NCI-H2029 (cell line): ENCODE measurements around the gene PSMD8.
"Not testable (repeated sequence)": the region's sequence is repeated elsewhere in the genome, so short reads cannot be mapped to it uniquely, and the experiment has no call there.

Source experiments
- DNase-seq: peaks from one replicate; lab custom pipeline; 2025; lab: John Stamatoyannopoulos, UW

PSMD8 gene

DNA sequence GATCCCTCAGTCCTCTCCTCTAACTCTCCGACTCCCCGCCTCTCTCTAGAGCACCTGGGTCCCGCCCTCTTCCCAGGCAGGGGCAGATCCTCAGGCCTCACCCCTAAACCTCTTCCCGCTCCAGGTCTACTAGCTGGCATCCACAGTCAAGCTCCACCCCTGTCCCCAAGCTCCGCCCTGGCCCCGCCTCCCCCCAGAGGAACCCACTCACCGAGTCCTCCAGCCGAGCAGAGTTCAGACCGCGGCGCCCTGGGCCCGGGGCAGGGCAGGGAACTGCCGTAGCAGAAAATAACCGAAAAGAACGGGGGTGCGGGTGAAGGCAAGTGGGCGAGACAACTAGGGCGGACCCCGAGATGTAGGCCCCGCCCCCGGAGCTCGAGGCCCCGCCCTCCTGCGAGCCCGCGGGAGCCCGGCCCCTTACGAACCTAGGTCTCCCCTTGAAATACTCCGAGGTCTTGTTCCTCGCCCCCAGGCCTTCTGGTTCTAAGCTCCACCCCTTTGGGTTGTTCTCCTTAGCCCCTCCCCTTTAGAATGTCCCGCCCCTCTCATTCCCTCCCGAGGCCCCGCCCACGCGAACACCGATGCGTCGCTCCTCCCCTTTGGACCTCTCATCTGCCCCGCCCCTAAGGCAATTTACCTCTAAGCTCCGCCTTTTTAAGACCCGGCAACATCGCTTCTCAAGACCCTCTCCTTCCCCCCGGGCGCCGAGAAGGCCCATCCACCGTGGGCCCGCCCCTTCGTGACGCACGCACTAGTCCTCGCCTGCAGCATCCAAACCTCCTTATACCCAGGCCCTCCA, 13.4 kb downstream of the PSMD8 start, which contains the start of gene GGN:
Gene GGN, minus strand, starts transcription at position 485 of the 799 bp plus-strand sequence. CDS start 773 bp downstream, outside the sequence.
- DNase-seq = peak; percentile 67

DNA sequence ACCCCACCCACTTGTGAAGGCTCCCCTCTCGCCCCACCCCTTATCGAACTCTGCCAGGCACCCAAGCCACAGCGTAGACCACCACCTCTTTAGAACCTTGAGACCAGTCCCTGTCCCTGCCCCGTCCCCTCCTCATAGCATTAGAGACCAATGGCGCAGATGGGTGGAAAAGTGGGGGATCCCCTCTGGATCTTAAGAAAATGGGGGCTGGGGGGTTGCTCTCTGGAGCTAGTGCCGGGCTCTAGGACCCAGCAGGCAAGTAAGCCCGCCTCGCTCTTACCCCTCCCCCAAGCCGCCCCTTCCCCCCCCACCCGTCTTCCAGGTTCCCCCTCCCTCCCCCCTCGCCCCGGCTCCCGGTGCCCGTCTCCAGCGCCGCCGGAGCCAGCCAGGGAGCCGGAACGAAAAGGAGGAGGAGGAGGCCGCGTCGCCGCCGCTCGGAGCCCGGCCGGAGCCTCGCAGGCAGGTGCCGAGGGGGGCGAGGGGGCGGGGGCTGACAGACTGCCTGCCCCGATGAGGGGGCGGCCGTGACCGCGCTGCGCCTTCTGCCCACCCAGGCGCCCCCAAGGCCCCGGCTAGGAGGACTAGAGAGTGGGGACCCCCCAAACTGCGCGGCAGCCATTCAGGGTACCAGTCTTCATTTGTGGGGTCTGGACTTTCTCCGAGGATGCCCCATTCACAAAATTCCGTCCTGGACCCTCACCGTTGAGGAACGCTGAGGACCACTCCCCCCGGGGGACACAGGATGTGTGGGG, 14.2 kb downstream of the PSMD8 start, which contains the start of gene SPRED3:
Gene SPRED3, plus strand, starts transcription at position 349 of the 752 bp plus-strand sequence. CDS start 1,606 bp downstream, outside the sequence.
- peak; percentile 32 for DNase-seq

DNA sequence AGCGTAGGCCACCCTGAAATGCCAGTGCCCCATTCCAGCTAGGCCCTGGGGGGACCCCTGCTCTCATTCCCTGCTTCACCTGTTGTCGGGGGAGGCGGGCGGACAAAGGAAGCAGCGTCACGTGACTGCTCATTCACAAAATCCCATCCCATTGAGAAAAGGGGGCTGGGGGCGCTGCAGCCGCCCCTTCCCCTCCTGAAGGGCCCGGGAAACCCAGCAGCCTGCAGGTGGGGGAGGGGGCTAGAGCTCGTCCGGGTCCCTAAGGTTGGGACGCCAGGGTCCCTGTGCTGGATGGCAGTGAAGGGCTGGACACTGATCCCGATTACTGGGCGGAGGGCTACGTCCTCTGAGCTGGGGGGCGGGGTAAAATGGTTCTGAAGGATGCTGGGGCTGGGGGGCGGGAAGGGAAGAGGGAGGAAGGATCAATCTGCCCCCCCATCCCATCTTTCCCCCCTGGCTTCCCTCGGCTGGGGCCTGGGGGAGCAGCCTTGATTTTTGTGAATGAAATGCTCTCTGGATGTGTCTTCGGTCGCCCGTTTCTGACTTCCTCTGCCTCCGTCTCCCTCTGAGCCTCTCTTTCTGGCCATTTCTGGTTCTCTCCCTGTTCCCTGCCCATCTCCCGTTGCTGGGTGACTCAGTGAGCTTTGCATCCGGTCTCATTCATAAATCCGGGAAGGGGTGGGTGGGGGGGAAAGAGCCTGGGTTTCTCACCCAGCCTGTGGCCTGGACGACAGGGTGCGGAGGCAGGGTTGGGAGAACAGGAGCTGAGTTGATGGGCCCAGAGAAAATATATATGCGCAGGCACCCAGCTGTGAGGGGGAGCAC, 14.9 kb downstream of the PSMD8 start:
- DNase-seq = peak; percentile 13

DNA sequence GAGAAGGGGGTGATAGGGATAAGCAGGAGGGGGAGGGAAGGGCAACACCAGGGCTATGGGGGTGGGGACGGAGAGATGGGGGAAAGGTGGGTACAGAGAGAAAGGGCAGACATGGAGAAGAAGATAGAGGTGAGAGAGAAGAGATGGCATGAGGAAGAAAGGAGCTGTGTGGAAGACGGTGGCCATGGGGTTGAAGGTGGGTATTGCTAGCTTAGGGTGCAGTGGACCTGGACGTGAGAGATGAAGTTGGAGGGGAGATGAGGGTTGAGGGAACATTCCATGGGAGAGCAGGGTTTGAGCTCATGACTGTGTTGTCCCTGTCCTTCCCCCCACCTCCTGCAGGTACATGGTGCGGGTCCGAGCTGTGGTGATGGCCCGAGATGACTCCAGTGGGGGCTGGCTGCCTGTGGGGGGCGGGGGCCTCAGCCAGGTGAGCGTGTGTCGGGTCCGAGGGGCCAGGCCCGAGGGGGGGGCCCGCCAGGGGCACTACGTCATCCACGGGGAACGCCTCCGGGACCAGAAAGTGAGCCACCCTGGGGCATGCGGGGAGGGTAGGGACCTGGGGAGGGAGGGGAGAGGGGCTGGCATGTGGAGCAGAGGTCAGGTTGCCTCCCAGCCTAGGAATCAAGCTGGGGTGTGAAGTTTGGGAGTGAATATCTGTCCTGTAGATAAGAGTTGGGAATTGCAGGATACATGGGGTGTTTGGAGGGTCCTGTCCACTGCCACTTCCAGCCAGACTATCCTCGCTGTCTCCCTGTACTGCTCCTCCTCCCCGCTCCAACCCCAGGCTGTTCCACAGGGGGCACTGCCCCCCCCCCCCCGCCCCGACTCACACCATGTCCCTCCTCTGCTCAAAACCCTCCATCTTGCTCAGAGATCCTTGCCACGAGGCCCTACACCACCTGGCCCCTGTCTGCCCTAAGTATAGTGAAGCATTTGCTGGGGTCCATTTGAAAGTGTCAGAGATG, 15.9 kb downstream of the PSMD8 start:
- no peak for DNase-seq

DNA sequence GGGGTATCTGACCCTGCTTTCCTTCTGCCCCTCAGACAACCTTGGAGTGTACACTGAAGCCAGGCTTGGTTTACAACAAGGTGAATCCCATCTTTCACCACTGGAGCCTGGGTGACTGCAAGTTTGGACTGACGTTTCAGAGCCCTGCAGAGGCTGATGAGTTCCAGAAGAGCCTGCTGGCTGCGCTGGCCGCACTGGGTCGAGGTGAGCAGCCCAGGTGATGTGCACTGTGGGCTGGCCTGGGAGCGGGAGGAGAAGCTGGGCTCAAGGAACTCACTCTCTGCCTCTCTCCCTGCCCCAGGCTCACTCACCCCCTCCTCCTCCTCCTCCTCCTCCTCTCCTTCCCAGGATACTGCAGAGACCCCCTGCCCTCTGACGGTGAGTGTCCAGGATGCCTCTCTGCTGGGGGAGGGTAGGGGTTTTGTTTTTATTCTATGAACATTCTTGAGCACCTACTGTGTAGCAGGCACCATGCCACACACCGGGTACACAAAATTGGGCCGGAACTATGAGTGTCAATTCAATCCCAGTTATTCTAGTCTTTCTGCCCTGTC, 17.6 kb downstream of the PSMD8 start:
- DNase-seq = no peak

DNA sequence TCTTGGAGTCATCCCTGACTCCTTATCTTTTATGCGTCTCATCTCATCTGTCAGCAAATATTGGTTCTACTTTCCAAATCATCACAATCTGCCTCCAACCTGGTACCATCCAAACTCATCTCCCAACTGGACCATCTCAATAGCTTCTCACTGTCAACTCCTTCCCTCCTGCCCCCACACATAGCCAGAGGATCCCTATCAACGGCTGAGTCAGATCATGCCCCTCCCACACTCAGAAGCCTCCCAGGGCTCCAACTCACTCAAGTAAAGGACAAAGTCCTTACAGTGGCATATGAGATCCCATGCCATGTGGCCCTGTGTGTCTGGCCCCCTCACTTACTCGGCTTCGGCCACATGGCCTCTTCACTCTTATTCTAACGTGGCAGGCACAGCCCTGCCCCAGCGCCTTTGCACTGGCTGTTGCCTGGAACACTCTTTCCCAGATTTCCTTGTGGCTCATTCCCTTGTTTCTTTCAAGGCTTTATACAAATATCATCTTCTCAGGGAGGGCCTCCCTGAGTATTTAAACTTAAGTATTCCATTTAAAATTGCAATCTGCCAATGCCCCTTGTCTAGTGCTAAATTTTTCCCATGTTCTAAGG, 18.4 kb downstream of the PSMD8 start:
- no peak for DNase-seq

DNA sequence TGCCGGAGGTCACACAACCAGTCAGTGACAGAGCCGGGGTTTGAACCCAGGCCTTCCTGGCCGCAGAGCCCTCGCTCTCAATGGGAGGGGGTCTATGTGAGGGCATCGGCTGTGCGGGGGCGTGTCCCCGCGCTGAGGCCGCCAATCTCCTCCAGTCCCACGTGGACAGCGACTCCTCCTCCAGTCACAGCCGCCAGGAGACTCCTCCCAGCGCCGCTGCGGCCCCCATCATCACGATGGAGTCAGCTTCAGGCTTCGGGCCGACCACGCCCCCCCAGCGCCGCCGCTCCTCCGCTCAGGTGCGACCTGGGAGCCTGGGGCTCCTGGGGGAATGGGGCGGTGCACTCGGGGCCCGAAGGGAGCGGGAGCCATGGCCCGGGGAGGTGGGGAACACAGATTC, 20.1 kb downstream of the PSMD8 start:
- DNase-seq = peak; percentile 10

DNA sequence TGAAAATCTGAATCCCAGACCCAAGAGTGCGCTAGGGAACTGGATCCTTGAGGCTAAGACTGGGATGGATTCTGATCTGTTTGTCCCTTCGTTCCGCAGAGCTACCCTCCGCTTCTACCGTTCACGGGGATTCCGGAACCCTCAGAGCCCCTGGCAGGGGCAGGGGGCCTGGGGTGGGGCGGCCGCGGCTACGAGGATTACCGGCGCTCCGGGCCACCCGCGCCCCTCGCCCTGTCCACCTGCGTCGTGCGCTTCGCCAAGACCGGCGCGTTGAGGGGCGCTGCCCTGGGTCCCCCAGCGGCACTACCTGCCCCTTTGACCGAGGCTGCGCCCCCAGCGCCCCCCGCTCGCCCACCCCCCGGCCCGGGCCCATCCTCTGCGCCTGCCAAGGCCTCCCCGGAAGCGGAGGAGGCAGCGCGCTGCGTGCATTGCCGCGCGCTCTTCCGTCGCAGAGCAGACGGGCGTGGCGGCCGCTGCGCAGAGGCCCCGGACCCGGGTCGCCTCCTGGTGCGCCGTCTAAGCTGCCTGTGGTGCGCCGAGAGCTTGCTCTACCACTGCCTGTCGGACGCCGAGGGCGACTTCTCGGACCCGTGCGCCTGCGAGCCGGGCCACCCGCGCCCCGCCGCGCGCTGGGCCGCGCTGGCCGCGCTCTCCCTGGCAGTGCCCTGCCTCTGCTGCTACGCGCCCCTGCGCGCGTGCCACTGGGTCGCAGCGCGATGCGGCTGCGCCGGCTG, 21.2 kb downstream of the PSMD8 start:
- DNase-seq = no peak

DNA sequence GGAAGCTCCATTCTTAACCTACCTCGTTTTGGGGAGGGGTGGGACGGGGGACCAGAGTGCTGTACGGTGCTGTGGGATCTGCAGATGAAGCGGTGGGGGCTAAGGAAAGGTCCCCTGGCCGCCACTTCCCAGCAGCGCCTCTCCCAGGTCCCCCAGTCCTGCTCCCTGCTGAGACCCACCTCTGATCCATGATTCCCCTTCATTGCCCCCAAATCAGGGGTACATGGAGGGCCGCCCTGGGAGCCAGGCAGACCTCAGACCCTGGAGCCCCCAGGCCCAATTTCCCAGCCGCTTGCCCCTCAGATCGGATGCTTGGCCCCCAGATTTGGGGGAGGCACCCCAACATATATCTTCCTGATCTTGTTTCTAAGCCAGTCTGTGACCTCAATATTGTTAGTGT, 24.7 kb downstream of the PSMD8 start:
- no peak for DNase-seq

DNA sequence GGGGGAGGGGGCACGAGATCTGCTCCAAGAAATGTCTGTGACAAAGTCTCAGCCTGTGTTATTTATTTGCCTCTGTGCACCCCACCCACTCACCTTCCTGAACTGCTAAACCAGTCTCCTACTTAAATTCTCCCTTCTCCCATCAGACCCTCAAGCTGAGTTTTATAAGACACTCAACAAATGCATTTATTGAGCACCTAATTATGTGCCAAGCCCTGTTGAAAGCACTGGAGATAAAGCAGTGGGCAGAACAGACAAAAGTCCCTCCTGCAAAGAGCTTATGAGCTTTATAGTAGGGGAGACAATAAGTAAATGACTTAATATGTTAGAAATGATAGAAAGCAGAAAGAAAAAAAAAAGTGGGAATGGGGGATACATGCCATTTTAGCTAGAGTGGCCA, 25.2 kb downstream of the PSMD8 start:
- no peak for DNase-seq

DNA sequence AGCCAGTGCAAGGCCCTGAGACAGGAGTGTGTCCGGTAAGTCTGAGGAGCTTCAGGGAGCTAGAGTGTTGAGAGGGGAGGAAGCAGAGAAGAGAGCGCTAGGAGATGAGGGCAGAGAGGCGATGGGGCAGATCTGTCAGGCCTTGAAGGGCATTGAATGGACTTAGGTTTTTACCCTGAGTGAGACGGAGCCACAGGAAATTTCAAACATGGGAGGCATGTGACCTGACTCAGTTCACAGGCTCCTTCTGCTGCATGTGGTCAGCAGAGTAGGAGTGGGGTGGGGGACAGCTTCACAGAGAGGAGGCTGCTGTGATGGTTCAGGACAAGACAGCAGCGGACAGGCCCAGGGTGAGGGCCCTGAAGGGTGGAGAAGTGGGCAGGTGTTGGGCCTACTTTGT, 26.0 kb downstream of the PSMD8 start:
- DNase-seq = no peak

DNA sequence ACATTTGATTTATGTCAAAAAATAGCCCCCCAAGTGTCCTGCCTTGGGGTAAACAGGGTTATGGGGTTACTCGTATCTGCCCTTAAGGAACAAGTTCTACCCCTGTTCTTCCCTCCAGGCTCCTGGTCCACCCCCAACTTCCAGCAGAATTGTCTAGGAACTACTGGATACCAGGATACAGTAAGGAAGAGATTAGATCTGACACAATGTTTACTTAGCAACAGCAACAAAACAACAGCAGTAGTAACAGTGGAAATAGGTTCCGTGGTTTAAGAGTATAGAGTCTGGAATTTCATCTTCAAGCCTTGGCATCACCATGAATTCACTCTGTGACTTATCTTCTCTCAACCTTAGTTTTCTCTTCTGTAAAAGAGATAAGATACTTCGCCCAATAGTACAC, 26.8 kb downstream of the PSMD8 start:
- DNase-seq = peak; percentile 9

DNA sequence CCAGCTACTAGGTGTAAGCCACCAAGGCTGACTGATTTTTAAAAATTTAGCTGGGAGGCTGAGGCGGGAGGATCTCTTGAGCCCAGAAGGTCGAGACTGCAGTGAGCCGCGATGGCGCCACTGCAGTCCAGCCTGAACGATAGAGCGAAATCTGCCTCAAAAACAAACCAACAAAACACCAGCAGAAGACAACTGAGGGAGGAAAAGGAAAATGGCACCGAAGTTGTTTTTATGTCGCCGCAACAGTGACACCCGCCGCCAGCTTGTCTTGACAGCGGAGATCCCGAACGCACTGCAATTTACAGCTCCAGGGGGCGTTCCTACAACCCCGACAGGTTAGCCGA, 28.2 kb downstream of the PSMD8 start:
- no peak for DNase-seq

DNA sequence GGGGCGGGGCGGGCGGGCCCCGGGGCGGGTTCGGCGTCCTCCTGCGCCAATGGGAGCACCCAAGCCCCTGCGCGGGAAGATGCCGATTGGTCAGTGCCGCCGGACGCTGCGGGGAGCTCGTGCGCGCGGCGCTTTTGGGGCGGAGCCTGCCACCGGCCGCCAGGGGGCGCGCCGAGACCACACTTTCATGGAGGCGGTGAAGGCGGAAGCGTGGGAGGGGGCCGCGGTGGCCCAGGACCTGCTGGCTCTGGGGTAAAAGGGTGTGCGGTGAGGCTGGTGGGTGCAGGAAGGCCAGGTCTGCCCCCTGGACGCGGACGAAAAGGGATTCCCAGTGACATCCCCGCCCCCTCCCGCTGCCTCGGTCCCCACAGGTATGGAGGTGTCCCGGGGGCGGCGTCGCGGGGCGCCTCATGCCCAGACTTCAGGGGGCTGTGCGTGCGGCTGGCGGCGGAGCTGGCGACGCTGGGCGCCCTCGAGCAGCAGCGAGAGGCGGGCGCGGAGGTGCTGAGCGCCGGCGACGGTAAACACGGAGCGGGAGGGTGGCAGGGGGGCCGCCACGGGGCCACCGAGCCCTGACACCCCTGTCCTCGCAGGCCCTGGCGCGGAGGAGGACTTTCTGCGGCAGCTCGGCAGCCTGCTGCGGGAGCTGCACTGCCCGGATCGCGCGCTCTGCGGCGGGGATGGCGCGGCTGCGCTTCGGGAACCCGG, 28.8 kb downstream of the PSMD8 start, which contains the start of gene FAM98C:
Gene FAM98C, plus strand, starts transcription at position 127 of the 708 bp plus-strand sequence. Its CDS starts 61 bp downstream, at position 188.
- peak; percentile 97 for DNase-seq

DNA sequence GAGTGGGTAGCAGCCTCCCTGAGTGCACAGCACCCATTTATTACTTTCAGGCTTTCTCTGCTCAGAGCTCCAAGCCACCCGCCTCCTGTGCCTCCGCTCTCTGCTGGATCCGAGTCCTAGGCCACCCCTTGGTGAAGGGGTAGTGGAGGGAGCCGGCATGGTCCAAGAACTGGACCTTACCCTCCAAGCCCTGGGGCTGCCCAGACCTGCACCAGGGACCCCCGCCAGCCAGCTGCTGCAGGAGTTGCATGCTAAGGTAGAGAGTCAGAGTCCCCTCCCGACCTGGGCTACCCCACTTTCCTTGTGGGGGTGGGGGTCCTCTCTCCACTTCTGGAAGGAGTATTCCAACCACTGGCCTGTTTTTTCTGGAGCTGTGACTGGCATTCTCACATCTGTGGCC, 30.5 kb downstream of the PSMD8 start:
- DNase-seq = no peak

DNA sequence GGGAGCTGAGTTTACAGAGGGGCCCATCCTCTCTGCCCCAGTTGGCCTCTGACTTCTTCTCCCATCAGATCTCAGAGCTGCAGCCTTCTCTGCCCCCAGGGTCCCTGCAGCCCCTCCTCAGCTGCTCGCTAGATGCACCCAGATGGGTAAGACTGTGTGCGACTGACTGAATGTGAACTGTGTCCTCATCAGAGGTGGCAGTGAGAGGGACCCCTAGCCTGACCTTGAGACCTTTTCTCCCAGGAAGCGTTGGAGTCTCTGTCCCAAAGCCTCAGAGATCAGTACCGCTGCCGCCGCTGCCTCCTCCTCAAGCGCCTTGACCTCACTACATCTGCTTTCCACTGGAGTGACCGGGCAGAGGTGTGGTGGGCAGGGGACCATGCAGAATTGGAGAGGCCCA, 30.9 kb downstream of the PSMD8 start:
- DNase-seq = no peak

DNA sequence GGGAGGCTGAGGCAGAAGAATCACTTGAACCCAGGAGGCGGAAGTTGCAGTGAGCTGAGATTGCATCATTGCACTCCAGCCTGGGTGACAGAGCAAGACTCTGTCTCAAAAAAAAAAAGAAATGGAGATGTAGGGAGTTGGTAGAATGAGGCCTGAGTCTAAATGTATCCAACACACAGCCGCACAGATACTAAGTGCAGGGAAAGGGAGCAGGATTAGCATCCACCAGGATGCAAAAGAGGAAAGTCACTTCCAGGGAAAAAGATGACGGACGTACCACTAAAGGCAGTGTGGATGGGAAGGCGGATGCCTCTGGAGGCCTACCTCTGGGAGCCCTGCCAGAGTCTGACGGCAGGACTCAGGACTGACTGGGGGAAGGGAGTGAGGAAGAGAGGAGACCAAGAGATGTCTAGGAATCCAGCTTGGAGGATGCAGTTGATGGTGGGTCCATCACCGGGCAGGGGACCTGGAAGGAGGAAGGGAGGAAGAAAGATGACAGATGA, 35.3 kb downstream of the PSMD8 start:
- peak; percentile 28 for DNase-seq

DNA sequence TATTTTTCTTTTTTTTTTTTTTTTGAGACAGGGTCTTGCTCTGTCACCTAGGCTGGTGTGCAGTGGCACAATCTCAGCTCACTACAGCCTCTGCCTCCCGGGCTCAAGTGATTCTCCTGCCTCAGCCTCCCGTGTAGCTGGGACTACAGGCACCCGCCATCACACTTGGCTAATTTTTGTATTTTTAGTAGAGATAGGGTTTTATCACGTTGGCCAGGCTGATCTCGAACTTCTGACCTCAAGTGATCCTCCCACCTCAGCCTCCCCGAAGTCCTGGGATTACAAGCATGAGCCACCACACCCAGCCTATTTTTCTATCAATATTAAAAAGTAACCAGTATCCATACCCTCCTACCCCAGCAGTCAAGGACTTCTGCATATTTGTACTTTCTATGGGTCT, 36.0 kb downstream of the PSMD8 start:
- not testable (repeated sequence) for DNase-seq
